CD4-positive, alpha-beta memory T cell (primary cell): ENCODE data around the gene HLA-F. TPM values are rescaled to one million over a fixed set of nuclear protein-coding genes. Genes with fewer than 3 reads are reported as not detected.

Experiments used
- CTCF ChIA-PET: fragments of 350-600 bp; sonication (Branson Sonifier 250); formaldehyde crosslinking; loops from one replicate; lab custom pipeline; 2021; ENCODE audit warnings: inconsistent platforms; ENCODE audit not compliant: partially characterized antibody; lab: Charles Lee
- POLR2A ChIA-PET: fragments of 350-600 bp; sonication (Branson Sonifier 250); formaldehyde crosslinking; loops from one replicate; lab custom pipeline; 2021; ENCODE audit not compliant: partially characterized antibody; lab: Charles Lee
- DNase-seq, 5 donors: peaks; one replicate each; pipeline versions ENCODE4 v3.0.0 to v3.0.0-alpha.2; 2020 to 2022; ENCODE audit warnings: mixed read lengths in 1 of 5
- H3K27ac ChIP-seq: one replicate; pipeline ENCODE4 v1.7.0; 2013; ENCODE audit warnings: low read depth, low read length
- H3K27me3 ChIP-seq: 2 replicates; pipeline ENCODE4 v1.7.0; 2013; ENCODE audit warnings: mild to moderate bottlenecking, low read length, moderate library complexity; ENCODE audit not compliant: insufficient read depth
- H3K36me3 ChIP-seq: 2 replicates; pipeline ENCODE4 v1.7.0; 2013; ENCODE audit warnings: mild to moderate bottlenecking, low read length, moderate library complexity; ENCODE audit not compliant: insufficient read depth
- H3K4me1 ChIP-seq: 2 replicates; pipeline ENCODE4 v1.7.0; 2013; ENCODE audit warnings: mild to moderate bottlenecking, low read length, moderate library complexity; ENCODE audit not compliant: insufficient read depth
- H3K4me3 ChIP-seq, 2 donors: one replicate each; pipeline ENCODE4 v1.7.0; 2013; ENCODE audit warnings: low read length in 2 of 2, mild to moderate bottlenecking in 1 of 2
- H3K9me3 ChIP-seq, 2 donors: one replicate each; pipeline ENCODE4 v1.7.0; 2013; ENCODE audit warnings: low read length in 2 of 2, control low read depth in 1 of 2; ENCODE audit not compliant: control insufficient read depth in 1 of 2
- H3K27ac Mint-ChIP-seq, 7 donors: one replicate each; pipeline ENCODE4 v1.8.0; 2020 to 2021; ENCODE audit warnings: mixed read lengths in 7 of 7, mild to moderate bottlenecking in 6 of 7, inconsistent platforms in 3 of 7, moderate library complexity in 3 of 7
- H3K27me3 Mint-ChIP-seq, 2 donors: one replicate each; pipeline ENCODE4 v1.8.0; 2020 to 2021; ENCODE audit warnings: mixed read lengths in 2 of 2
- H3K36me3 Mint-ChIP-seq, 2 donors: one replicate each; pipeline ENCODE4 v1.8.0; 2020 to 2021; ENCODE audit warnings: mixed read lengths in 2 of 2, inconsistent platforms in 1 of 2, mild to moderate bottlenecking in 1 of 2
- H3K4me1 Mint-ChIP-seq, 4 donors: one replicate each; pipeline ENCODE4 v1.8.0; 2020 to 2021; ENCODE audit warnings: mixed read lengths in 4 of 4, mild to moderate bottlenecking in 1 of 4
- H3K4me3 Mint-ChIP-seq, 8 donors: one replicate each; pipeline ENCODE4 v1.8.0; 2020 to 2021; ENCODE audit warnings: mixed read lengths in 8 of 8, mild to moderate bottlenecking in 7 of 8, moderate library complexity in 6 of 8, inconsistent platforms in 3 of 8
- H3K9me3 Mint-ChIP-seq, 8 donors: one replicate each; pipeline ENCODE4 v1.8.0; 2020 to 2021; ENCODE audit warnings: mixed read lengths in 8 of 8, mild to moderate bottlenecking in 5 of 8, inconsistent platforms in 3 of 8, moderate library complexity in 1 of 8
- intact Hi-C: fragments of 100-400 bp; cut with micrococcal nuclease; formaldehyde crosslinking; loops from one replicate; pipeline ENCODE4 v1.15.1; 2023
- polyA plus RNA-seq, 2 donors: library from polyadenylated mRNA; unstranded; fragments of 300-500 nt; fragmentation: Illumina TruSeq; gene quantifications; one replicate each; pipeline ENCODE4 v1.2.3, GENCODE V29; 2021
- total RNA-seq, 2 experiments: library from RNA; stranded (reverse); gene quantifications; one replicate each; pipeline ENCODE4 v1.2.3, GENCODE V29; 2021

Gene HLA-F
- total and polyA plus RNA-seq, 4 experiments from 2014 or later = 379 to 585 (median 495) TPM

GRCh38 chr6:29742127-29742526, 18.9 kb downstream of the HLA-F start:
- no peak overlapping the region for H3K4me3 ChIP-seq
- H3K4me1 ChIP-seq = peaks cover 3% of the 10 kb centered on the region
- H3K27me3 Mint-ChIP-seq = no peaks in the 10 kb centered on the region
- H3K9me3 Mint-ChIP-seq = no peaks in the 10 kb centered on the region
- CTCF ChIA-PET = interaction anchor here (1.1 to 6.8 kb wide), 4 partner anchors 10 to 92 kb away, joined by 3 to 141 read pairs (median 5); no protein-coding TSS in a partner anchor
- no peak overlapping the region for H3K27ac Mint-ChIP-seq
- no peaks in the 10 kb centered on the region for H3K36me3 ChIP-seq
- H3K4me1 Mint-ChIP-seq = peaks cover 7 to 25% (median 10%) of the 10 kb centered on the region in 4 donors
- POLR2A ChIA-PET = interaction anchor here (1.2 kb wide), 1 partner anchor 14 kb away, joined by 3 read pairs; no protein-coding TSS in a partner anchor
- no peaks in the 10 kb centered on the region for H3K27me3 ChIP-seq
- no peak overlapping the region for H3K27ac ChIP-seq
- DNase-seq = no peak
- H3K36me3 Mint-ChIP-seq = peaks cover 4 to 6% of the 10 kb centered on the region in 2 donors
- H3K9me3 ChIP-seq = no peaks in the 10 kb centered on the region
- no peak overlapping the region for H3K4me3 Mint-ChIP-seq
- intact Hi-C loops = no loop called here

GRCh38 chr6:29743025-29743424, 19.8 kb downstream of the HLA-F start:
- Histone ChIP-seq H3K4me1 (peaks cover 6% of the 10 kb centered on the region), H3K36me3 (no peaks in the 10 kb centered on the region), H3K9me3 (no peaks in the 10 kb centered on the region), H3K27me3 (no peaks in the 10 kb centered on the region), H3K4me3 (no peak overlapping the region), H3K27ac (no peak overlapping the region)
- no peaks in the 10 kb centered on the region for H3K27me3 Mint-ChIP-seq
- intact Hi-C loops = no loop called here
- H3K36me3 Mint-ChIP-seq = peaks cover 4% of the 10 kb centered on the region in 2 donors
- ChIA-PET CTCF (interaction anchor here (1.1 to 1.7 kb wide), 3 partner anchors 15 to 91 kb away, joined by 3 to 7 read pairs (median 3); no protein-coding TSS in a partner anchor), POLR2A (no interaction called here)
- peaks cover 10 to 34% (median 16%) of the 10 kb centered on the region in 4 donors for H3K4me1 Mint-ChIP-seq
- no peak overlapping the region for H3K4me3 Mint-ChIP-seq
- no peak for DNase-seq
- no peak overlapping the region for H3K27ac Mint-ChIP-seq
- H3K9me3 Mint-ChIP-seq = no peaks in the 10 kb centered on the region

- Mint-ChIP-seq H3K4me1 (peaks cover 10 to 36% (median 20%) of the 10 kb centered on the region in 4 donors), H3K27me3 (no peaks in the 10 kb centered on the region), H3K4me3 (no peak overlapping the region), H3K36me3 (peaks cover 4 to 9% of the 10 kb centered on the region in 2 donors), H3K9me3 (no peaks in the 10 kb centered on the region), H3K27ac (no peak overlapping the region)
- Histone ChIP-seq H3K27ac (no peak overlapping the region), H3K4me1 (peaks cover 10% of the 10 kb centered on the region), H3K27me3 (no peaks in the 10 kb centered on the region), H3K9me3 (no peaks in the 10 kb centered on the region), H3K36me3 (no peaks in the 10 kb centered on the region), H3K4me3 (no peak overlapping the region)
- ChIA-PET CTCF (interaction anchor here (1.7 kb wide), 1 partner anchor 91 kb away, joined by 7 read pairs; no protein-coding TSS in a partner anchor), POLR2A (no interaction called here)
- intact Hi-C loops = no loop called here
- no peak for DNase-seq
These were observed 20.3 kb downstream of the HLA-F start for GRCh38 chr6:29743568-29743967.

GRCh38 chr6:29744131-29744530, 20.9 kb downstream of the HLA-F start:
- H3K27me3 ChIP-seq = no peaks in the 10 kb centered on the region
- ChIA-PET POLR2A (no interaction called here), CTCF (interaction anchor here (1.2 kb wide), 1 partner anchor 9 kb away, joined by 4 read pairs; no protein-coding TSS in a partner anchor)
- peaks cover 10 to 39% (median 22%) of the 10 kb centered on the region in 4 donors for H3K4me1 Mint-ChIP-seq
- H3K36me3 Mint-ChIP-seq = peaks cover 4 to 9% of the 10 kb centered on the region in 2 donors
- no peaks in the 10 kb centered on the region for H3K36me3 ChIP-seq
- no peaks in the 10 kb centered on the region for H3K9me3 ChIP-seq
- H3K27ac ChIP-seq = no peak overlapping the region
- H3K27ac Mint-ChIP-seq = no peak overlapping the region
- DNase-seq = peak in 1 of 5 donors; percentile 33
- H3K4me3 ChIP-seq = no peak overlapping the region
- H3K27me3 Mint-ChIP-seq = no peaks in the 10 kb centered on the region
- H3K9me3 Mint-ChIP-seq = no peaks in the 10 kb centered on the region
- no peak overlapping the region for H3K4me3 Mint-ChIP-seq
- H3K4me1 ChIP-seq = peaks cover 10% of the 10 kb centered on the region
- intact Hi-C loops = no loop called here

GRCh38 chr6:29744621-29745020, 21.4 kb downstream of the HLA-F start:
- Mint-ChIP-seq H3K4me3 (no peak overlapping the region), H3K4me1 (peaks cover 15 to 44% (median 26%) of the 10 kb centered on the region in 4 donors), H3K36me3 (peaks cover 4 to 9% of the 10 kb centered on the region in 2 donors), H3K9me3 (no peaks in the 10 kb centered on the region), H3K27me3 (no peaks in the 10 kb centered on the region), H3K27ac (no peak overlapping the region)
- POLR2A ChIA-PET = interaction anchor here (1.2 kb wide), 1 partner anchor 36 kb away, joined by 3 read pairs; no protein-coding TSS in a partner anchor
- no peak overlapping the region for H3K4me3 ChIP-seq
- no peaks in the 10 kb centered on the region for H3K36me3 ChIP-seq
- DNase-seq = no peak
- H3K27me3 ChIP-seq = no peaks in the 10 kb centered on the region
- CTCF ChIA-PET = interaction anchor here (1.2 kb wide), 1 partner anchor 9 kb away, joined by 4 read pairs; no protein-coding TSS in a partner anchor
- H3K9me3 ChIP-seq = no peaks in the 10 kb centered on the region
- H3K4me1 ChIP-seq = peaks cover 15% of the 10 kb centered on the region
- intact Hi-C loops = no loop called here
- H3K27ac ChIP-seq = no peak overlapping the region

GRCh38 chr6:29745386-29745785, 22.2 kb downstream of the HLA-F start:
- ChIA-PET POLR2A (interaction anchor here (1.2 kb wide), 1 partner anchor 37 kb away, joined by 3 read pairs; no protein-coding TSS in a partner anchor), CTCF (interaction anchor here (1.2 kb wide), 1 partner anchor 8 kb away, joined by 4 read pairs; no protein-coding TSS in a partner anchor)
- no peak for DNase-seq
- Mint-ChIP-seq H3K27ac (peak overlapping the region in 1 of 7 donors; percentile 31), H3K4me3 (peak overlapping the region in 1 of 8 donors; percentile 25), H3K4me1 (peaks cover 21 to 52% (median 32%) of the 10 kb centered on the region in 4 donors), H3K27me3 (no peaks in the 10 kb centered on the region), H3K36me3 (peaks cover 4 to 9% of the 10 kb centered on the region in 2 donors), H3K9me3 (no peaks in the 10 kb centered on the region)
- Histone ChIP-seq H3K4me3 (no peak overlapping the region), H3K27me3 (no peaks in the 10 kb centered on the region), H3K36me3 (no peaks in the 10 kb centered on the region), H3K4me1 (peaks cover 22% of the 10 kb centered on the region), H3K27ac (no peak overlapping the region), H3K9me3 (no peaks in the 10 kb centered on the region)
- intact Hi-C loops = no loop called here

GRCh38 chr6:29745855-29746449, 22.7 kb downstream of the HLA-F start:
- H3K36me3 Mint-ChIP-seq = peaks cover 4 to 9% of the 10 kb centered on the region in 2 donors
- DNase-seq = no peak
- intact Hi-C loops = no loop called here
- Histone ChIP-seq H3K27ac (no peak overlapping the region), H3K36me3 (no peaks in the 10 kb centered on the region), H3K9me3 (no peaks in the 10 kb centered on the region), H3K27me3 (no peaks in the 10 kb centered on the region), H3K4me1 (peaks cover 22% of the 10 kb centered on the region), H3K4me3 (no peak overlapping the region)
- H3K27me3 Mint-ChIP-seq = no peaks in the 10 kb centered on the region
- POLR2A ChIA-PET = interaction anchor here (1.2 kb wide), 1 partner anchor 37 kb away, joined by 3 read pairs; no protein-coding TSS in a partner anchor
- CTCF ChIA-PET = no interaction called here
- H3K4me3 Mint-ChIP-seq = peak overlapping the region in 1 of 8 donors; percentile 15
- H3K9me3 Mint-ChIP-seq = no peaks in the 10 kb centered on the region
- H3K27ac Mint-ChIP-seq = peak overlapping the region in 1 of 7 donors; percentile 37
- peaks cover 23 to 52% (median 35%) of the 10 kb centered on the region in 4 donors for H3K4me1 Mint-ChIP-seq
